Measurements from ENCODE around the gene AIFM2. TPM values are rescaled to one million over a fixed set of nuclear protein-coding genes. Genes with fewer than 3 reads are reported as not detected.
"Not testable (repeated sequence)": the region's sequence is repeated elsewhere in the genome, so short reads cannot be mapped to it uniquely, and the experiment has no call there.

The AIFM2 gene
- total RNA-seq: 2.3 and 2.5 TPM in 2 replicates

DNA sequence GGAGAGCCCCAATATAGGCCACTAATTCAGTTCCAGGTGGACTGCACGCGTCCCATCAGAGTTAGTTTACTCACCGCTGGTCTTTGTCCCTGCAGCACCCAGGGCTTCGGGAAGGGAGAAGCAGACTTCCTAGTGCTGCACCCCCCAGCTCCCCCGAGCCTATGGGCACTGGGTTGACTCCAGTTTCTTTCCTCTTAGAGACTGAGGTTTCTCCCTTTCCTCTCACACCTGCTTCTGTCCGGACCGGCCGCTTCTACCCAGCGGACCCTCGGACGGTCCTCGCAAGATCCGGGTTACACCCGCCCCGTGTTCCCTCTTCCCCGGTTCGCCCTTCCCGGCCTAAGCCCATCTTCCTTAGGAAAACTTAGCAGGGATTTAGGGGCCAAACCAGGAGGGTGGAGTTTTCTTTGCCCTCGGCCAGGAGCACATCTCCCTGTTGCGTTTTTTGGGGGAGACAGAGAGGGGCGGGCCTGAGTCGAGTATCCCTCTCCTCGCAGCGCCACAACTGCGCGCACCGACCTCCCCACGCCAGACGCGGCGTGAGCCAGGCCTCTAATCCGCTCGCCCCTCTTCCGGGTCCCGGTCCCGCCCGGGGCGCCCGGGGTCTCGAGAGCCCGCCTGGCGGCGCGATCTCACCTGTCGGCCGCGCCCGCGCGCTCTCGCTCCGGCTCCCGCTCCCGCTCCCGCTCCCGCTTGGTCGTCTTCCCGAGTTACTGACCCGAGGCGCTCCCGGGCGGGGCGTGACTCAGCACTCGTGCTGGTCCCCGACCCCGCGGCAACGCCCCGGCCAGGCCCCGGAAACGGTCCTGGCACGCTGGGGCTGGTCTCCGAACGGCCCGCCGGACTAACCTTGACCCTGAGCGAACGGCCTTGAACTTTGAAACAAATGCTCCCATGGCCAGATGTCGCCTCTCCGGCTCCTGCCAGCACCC is at the start of gene AIFM2:
Gene AIFM2, minus strand, starts transcription at position 728 of the 932 bp plus-strand sequence. CDS start 8,741 bp downstream, outside the sequence.
- no peak for DNase-seq (ENCODE audit: extremely low read depth, low read depth, low spot score)

DNA sequence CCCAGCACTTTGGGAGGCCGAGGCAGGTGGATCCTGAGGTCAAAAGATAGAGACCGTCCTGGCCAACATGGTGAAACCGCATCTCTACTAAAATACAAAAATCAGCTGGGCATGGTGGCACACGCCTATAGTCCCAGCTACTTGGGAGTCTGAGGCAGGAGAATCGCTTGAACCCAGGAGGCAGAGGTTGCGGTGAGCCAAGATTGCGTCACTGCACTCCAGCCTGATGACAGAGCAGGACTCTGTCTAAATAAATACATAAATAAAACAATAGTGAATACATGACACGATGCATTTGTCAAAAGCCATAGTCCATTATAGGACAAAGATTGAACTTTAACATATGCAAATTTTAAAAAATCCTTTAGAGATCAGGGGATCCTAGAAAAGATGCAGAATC is 46.6 kb upstream of the AIFM2 start:
- not testable (repeated sequence) for DNase-seq (ENCODE audit: extremely low read depth, low read depth, low spot score)

DNA sequence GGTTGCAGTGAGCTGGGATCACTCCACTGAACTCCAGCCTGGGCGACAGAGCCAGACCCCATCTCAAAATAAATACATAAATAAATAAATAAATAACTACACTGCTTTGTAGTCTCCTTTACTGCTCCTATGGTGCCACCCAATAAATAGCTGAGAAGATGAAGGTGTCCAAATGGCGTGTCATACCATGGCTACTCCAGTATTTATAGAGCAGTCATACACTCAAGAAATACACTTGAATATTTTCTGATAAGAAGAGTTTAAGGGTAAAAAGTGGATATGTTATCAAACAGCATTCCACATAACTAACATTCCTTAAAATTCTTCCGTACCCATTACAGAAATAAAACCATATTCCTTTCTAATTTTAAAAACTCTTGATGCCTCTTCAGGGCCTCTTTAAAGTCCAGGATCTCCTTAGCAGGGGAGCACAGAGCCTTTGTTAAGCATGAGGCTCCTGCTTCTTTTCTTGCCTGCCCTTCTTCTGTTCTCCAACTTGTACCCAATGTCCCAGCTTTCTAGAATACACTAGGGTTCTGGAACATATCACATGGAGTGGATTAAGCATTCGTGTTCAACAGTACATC is 45.6 kb upstream of the AIFM2 start:
- no peak for DNase-seq (ENCODE audit: extremely low read depth, low read depth, low spot score)

DNA sequence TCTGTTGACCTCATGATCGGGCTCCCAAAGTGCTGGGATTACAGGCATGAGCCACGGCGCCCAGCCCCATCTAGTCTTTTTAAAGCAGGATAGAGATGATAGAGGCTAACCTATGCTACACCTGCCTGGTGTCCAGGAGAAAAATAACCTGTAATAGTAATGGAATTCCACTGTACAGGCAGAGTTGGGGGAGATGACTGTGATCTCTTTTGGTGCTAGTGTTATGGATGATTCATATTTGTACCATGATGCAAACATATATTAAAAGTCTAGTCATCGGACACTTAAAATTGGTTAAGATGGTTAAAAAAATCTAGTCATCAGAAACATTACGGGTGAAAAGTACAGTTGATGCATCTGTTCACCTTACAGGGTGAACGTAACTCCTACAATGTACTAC is 43.8 kb upstream of the AIFM2 start:
- no peak for DNase-seq (ENCODE audit: extremely low read depth, low read depth, low spot score)

DNA sequence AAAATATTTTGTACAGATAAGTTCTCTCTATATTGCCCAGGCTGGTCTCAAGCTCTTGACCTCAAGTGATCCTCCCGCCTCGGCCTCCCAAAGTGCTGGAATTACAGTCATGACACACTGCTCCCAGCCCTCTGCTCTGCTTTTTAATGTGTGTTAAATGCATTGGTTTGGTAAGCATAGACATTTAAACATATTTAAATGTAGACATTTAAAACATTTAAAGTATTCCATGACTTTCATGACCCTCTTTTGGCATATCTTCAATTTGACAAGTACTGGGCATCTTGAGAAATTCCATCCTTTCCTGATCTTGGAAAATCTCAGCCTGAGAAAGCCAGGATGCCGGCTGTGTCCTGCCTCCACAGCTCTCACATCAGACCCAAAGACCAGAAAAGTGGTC is 42.9 kb upstream of the AIFM2 start:
- no peak for DNase-seq (ENCODE audit: extremely low read depth, low read depth, low spot score)

DNA sequence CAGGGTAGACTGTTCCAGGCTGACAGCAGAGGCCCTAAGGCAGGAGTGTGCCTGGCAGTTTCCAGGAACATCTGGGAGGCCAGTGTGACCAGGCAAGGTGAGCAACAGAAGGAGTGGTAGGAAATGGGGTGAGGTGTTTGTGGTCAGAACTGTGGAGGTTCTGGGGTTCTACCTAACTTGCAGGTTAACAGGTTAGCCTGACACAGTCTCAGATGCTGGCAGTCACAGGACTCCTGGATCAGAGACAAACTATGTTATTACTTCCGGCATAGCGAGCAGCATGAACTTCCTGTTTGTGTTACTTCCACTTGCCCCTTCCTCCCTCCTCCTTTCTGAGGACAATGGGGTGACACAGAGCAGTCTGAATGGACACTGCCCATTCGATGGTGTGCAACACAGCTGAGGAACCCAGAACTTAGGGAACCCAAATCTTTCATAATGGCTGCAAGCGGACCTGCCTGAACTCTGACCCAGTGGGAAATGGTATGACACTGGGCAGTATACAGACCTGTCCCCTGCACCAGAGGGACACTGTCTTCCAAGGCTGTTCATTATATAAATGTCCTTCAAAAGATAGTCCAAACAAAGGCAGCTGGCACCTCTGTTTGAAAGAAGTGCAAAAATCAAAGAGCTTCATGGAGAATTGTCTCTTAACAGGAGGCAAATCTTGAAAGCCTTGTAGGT is 41.6 kb upstream of the AIFM2 start:
- DNase-seq (ENCODE audit: extremely low read depth, low read depth, low spot score): peak; percentile 16

DNA sequence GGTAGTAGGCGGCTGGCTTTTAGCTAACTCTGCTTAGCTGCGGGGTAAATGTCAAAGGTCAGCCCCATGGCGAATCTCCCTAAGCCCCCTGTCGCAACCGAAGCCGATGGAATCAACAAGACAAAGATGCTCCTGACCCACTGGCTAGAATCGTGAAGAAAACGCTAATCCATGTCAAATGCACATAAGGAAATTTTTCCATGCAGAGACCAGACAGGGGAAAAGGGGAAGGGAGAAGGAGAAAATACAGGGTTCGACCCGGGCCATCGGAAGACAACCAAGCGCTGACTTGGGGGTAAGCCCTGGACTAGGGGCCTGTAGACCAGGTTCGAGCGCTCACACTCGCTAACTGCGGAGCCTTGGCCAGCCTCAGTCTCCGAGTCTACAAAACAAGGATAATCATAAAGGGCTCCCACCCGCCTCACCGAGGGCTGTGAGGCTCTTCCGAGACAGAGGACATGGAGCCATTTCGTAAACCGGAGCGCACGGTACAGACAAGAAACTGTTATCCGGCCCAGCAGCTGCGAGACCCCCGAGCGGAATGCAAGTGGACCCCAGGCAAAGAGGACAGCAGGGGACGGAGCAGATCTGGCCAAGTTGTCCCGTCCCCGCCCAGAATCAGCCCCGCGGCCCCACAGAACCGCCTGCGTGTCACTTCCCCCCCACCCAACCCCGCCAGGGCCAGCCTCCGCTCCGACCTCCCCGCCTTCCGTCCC is 37.2 kb upstream of the AIFM2 start:
- no peak for DNase-seq (ENCODE audit: extremely low read depth, low read depth, low spot score)

DNA sequence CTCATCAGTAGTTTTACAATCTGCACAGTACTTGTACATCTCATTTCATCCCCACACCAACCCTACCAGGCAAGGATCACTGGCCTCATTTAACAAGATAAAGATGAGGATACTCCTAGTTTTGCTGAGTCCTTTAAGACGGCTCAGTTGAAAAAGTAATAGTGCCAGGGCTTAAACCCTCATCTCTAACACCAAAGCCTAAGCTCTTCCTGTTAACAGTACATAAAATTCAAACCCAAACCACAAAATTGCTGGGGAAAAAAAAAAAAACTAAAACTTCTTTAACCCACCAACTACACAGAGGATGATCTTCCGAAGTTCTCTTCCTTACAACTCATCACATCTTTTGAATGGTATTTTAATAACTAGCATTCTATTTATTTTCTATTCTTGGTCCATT is 36.4 kb upstream of the AIFM2 start:
- DNase-seq (ENCODE audit: extremely low read depth, low read depth, low spot score): no peak

DNA sequence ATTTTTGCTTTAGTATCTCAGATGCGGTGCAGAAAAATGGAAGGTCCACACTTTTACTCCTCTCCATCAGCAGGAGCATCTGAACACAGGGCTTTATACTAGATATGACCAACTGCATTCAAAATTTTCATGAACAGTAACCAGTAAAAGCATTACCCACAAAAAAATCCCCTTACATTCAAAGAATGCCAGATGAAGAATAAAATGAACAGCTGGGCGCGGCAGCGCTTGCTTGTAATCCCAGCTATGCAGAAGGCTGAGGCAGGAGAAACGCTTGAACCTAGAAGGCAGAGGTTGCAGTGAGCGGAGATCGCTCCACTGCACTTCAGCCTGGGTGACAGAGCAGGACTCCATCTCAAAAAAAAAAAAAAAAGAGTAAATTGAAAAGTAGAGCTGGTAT is 34.6 kb upstream of the AIFM2 start:
- DNase-seq (ENCODE audit: extremely low read depth, low read depth, low spot score): no peak

DNA sequence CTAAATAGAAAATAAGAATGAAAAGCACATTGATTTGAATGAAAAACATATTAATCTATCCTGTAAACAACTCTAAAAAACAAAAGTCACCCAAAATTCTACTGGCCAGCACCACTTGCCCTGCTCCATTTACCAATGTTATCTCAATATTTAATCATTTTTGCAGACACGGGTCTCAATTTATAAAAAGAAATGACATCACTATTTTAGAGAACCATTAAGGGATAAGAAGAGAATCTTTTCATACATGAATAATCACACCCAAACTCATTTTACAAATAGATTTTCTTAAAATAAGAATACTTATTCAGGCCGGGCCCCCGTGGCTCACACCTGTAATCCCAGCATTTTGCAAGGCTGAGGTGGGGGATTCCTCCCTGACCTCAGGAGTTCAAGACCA is 33.8 kb upstream of the AIFM2 start:
- DNase-seq (ENCODE audit: extremely low read depth, low read depth, low spot score): no peak

DNA sequence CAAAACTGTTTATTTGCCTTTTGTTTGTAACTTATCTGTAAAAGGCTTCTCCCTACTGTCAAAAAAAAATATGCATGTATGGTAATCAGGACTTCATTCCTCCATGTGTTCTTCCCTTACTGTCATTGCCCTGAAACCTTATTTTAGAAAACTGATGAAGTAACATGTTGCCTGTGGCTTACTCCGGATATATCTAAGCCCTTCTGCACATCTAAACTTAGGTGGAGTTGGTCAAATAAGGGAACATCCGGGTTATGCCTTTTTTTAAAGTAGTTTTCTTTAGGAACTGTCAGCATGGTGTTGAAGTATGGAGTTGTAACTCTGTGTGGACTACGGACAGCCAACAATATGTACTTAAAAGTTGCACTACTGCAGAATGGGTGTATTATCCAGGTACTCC is 31.5 kb upstream of the AIFM2 start:
- DNase-seq (ENCODE audit: extremely low read depth, low read depth, low spot score): no peak

DNA sequence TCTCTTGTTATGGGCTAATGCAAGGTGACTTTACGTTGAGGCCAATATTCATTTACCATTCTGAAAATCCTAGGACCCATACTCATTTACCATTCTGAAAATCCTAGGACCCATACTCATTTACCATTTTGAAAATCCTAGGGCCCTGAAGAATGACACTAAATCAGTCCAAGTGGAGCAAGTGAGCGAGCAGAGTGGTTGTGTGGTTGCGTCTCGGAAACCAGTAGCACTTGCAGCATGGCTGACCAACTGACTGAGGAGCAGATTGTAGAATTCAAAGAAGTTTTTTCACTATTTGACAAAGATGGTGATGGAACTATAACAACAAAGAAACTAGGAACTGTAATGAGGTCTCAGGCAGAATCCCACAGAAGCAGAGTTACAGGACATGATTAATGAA is 30.8 kb upstream of the AIFM2 start:
- DNase-seq (ENCODE audit: extremely low read depth, low read depth, low spot score): no peak

DNA sequence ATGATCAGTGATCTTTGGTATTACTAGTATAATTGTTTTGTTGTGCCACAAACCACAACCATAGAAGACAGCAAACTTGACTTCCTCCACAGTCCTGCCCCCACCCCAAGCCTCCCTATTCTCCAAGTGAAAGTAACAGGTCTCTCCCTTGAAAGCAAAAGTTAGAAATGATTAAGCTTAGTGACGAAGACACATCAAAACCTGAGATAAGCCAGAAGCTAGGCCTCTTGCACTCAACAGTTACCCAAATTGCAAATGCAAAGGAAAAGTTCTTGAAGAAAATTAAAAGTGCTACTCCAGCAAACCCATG is 30.2 kb upstream of the AIFM2 start:
- DNase-seq (ENCODE audit: extremely low read depth, low read depth, low spot score): no peak

DNA sequence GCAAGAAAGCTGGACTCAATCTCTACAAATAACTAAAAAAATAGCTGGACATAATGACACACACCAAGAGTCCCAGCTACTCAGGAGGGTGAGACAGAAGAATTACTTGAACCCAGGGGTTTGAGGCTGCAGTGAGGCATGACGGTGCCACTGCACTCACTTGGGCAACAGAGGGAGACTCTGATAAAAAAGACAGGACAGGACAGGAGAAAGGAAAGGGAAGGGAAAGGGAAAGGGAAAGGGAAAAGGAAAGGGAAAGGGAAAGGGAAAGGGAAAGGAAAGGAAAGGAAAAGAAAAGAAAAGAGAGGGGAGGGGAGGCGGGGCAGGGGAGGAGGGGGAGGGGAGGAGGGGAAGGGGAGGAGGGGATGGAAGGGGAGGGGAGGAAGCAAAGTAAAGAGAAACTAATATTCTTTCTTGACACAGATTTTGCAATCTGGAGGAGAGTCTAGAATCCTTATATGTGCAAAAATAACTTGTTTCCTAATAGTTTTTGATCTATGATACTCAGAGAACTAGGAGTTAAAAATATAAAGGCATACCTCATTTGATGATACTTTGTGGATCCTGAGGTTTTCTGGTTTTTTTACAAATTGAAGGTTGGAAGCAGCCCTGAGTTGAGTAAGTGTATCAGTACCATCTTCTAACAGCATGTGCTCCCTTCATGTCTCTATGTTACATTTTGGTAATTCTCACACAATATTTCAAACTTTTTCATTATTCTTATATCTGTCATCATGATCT is 29.7 kb upstream of the AIFM2 start:
- no peak for DNase-seq (ENCODE audit: extremely low read depth, low read depth, low spot score)

DNA sequence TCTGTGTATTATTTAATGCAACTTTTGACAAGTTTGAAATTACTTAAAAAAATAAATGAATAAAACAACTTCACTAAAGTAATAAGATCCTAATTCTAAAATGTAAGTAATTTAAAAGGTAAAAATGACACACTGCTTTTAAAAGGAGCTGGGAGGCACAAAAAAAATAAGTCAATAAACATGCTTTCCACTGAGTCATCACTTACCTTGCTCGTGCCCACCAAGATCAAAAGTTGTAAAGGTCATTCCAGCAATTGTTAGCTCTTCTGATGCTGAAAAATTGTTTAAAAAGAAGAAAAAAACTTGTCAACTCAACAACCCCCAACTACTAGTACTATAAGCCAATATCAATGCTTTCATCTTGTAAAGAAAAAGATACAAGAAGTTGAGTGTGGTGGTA is 28.2 kb upstream of the AIFM2 start:
- DNase-seq (ENCODE audit: extremely low read depth, low read depth, low spot score): no peak

DNA sequence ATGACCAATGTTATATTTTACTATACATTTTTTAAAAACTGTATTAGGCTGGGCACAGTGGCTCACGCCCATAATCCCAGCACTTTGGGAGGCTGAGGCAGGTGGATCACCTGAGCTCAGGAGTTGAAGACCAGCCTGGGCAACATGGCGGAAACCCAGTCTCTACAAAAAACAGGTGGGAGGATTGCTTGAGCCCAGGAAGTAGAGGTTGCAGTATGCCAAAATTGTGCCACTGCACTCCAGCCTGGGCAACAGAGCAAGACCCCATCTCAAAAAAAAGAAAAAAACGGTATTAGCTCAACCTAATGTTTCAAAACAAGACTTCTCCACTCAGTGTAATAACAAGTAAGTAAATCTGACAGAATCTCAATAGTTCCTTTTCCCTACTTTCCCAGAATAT is 26.7 kb upstream of the AIFM2 start:
- DNase-seq (ENCODE audit: extremely low read depth, low read depth, low spot score): not testable (repeated sequence)

DNA sequence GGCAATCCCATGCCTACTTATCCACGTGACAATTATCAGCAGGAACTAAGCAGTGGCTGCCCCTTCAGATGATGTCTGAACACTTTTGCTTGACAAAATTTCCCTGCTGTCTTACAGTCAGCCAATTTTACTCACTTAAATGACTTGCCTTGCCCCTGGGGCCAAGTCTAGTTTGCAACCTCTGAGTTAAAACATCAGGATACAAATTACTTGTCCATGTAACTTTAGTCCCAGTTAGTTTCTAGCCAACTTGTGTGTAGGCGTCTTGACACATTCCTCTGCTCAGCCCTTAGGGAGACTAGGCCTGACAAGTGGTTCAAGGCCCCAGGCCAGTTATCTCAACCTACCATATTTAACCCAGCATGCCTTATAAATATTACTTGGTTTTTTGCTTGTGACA is 25.5 kb upstream of the AIFM2 start:
- DNase-seq (ENCODE audit: extremely low read depth, low read depth, low spot score): no peak

DNA sequence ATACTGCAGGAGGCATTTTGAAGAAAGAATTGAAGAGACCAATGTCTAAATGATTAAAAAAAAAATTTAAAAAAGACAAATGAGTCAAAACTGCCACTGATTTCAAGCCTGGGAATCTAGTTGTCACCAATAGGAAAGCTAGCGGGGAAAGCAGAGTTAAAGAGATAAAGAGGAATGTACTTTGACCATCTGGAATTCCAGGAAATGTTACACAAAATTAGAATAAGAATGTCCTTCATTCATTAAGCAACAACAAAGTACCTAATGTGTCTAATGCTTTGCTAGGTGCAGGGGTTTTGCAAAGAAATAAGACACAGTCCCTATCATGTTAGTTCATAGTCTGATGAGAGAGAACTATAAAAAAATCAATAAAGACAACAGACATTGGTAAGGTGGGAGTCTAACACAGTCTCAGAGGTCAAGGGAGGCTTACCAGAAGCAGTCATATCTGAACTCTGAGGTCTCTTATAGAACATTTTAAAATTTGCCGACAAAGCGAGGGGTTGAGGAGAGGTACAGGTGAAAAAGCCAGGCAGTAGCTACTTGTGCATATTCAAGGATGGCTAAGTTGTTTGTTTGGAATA is 22.7 kb upstream of the AIFM2 start:
- no peak for DNase-seq (ENCODE audit: extremely low read depth, low read depth, low spot score)

DNA sequence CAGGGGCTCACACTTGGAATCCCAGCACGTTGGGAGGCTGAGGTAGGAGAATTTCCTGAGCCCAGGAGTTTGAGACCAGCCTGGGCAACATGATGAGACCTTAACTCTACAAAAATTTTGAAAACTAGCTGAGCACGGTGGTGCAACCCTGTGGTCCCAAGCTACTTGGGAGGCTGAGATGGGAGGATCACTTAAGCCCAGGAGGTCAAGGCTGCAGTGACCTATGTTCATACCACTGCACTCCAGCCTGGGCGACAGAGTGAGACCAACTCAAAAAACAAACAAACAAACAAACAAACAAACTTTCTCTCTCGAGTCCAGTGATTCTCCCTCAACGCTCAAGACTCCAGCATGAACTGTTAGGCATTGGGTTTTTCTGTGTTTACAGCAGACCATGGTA is 15.9 kb upstream of the AIFM2 start:
- no peak for DNase-seq (ENCODE audit: extremely low read depth, low read depth, low spot score)

DNA sequence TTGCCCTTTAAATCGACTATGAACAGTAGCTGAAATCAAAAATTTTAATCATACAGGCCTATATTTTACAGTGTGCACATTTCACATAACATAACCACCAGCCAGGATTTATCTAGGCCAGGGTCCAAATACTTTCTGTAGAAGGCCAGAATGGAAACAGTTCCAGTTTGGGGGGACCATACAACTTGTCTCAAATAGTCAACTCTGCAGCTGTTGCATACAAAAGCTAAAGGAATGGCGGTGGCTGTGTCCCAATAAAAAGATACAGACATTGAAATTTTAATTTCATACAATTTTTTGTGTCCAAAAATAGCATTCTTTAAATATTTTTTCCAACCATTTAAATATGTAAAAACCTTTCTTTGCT is 14.6 kb upstream of the AIFM2 start:
- no peak for DNase-seq (ENCODE audit: extremely low read depth, low read depth, low spot score)
